ENCODE results near the gene ATP6V1C2.
"Not testable (repeated sequence)": the region's sequence is repeated elsewhere in the genome, so short reads cannot be mapped to it uniquely, and the experiment has no call there.

The ATP6V1C2 gene

GRCh38 chr2:10776231-10776977 lies 55.0 kb downstream of the ATP6V1C2 start:
- no peak for DNase-seq (ENCODE audit: low read depth)
- no peak overlapping the region for H3K4me3 ChIP-seq (ENCODE audit: low read length)
- TF ChIP-seq CTCF (IDR thresholded peaks at IDR 0.05; ENCODE audit: insufficient read depth, low read depth, low read length, missing control alignments), result no peak

- TF ChIP-seq CTCF (IDR thresholded peaks at IDR 0.05; ENCODE audit: insufficient read depth, low read depth, low read length, missing control alignments), result no peak
- DNase-seq (ENCODE audit: low read depth), result no peak
- H3K4me3 ChIP-seq (ENCODE audit: low read length), result no peak overlapping the region
Measured at GRCh38 chr2:10777111-10777841, 55.8 kb downstream of the ATP6V1C2 start.

GRCh38 chr2:10777842-10778723 lies 56.7 kb downstream of the ATP6V1C2 start:
- H3K4me3 ChIP-seq (ENCODE audit: low read length), result no peak overlapping the region
- TF ChIP-seq CTCF (IDR thresholded peaks at IDR 0.05; ENCODE audit: insufficient read depth, low read depth, low read length, missing control alignments), result no peak
- DNase-seq (ENCODE audit: low read depth), result no peak

- DNase-seq (ENCODE audit: low read depth), result no peak
- no peak for TF ChIP-seq CTCF (IDR thresholded peaks at IDR 0.05; ENCODE audit: insufficient read depth, low read depth, low read length, missing control alignments)
- no peak overlapping the region for H3K4me3 ChIP-seq (ENCODE audit: low read length)
Measured at GRCh38 chr2:10778724-10779115, 57.3 kb downstream of the ATP6V1C2 start.

GRCh38 chr2:10779776-10780490 lies 58.5 kb downstream of the ATP6V1C2 start:
- H3K4me3 ChIP-seq (ENCODE audit: low read length), result no peak overlapping the region
- TF ChIP-seq CTCF (IDR thresholded peaks at IDR 0.05; ENCODE audit: insufficient read depth, low read depth, low read length, missing control alignments), result no peak
- no peak for DNase-seq (ENCODE audit: low read depth)

- TF ChIP-seq CTCF (IDR thresholded peaks at IDR 0.05; ENCODE audit: insufficient read depth, low read depth, low read length, missing control alignments), result no peak
- no peak for DNase-seq (ENCODE audit: low read depth)
Measured at GRCh38 chr2:10780491-10780820, 59.0 kb downstream of the ATP6V1C2 start.

GRCh38 chr2:10780821-10781220 lies 59.4 kb downstream of the ATP6V1C2 start:
- not testable (repeated sequence) for DNase-seq (ENCODE audit: low read depth); H3K4me3 ChIP-seq (ENCODE audit: low read length)

More at GRCh38 chr2:10780491-10780820, 59.0 kb downstream of the ATP6V1C2 start:
- H3K4me3 ChIP-seq (ENCODE audit: low read length), result no peak overlapping the region

Measured in epithelial cell of esophagus (primary cell).